ENCODE measurements around the gene TLR1. TPM values are rescaled to one million over a fixed set of nuclear protein-coding genes. Genes with fewer than 3 reads are reported as not detected.

Gene TLR1
- polyA plus RNA-seq, 3 donors = 49.8 to 117 (median 62.2) TPM

DNA sequence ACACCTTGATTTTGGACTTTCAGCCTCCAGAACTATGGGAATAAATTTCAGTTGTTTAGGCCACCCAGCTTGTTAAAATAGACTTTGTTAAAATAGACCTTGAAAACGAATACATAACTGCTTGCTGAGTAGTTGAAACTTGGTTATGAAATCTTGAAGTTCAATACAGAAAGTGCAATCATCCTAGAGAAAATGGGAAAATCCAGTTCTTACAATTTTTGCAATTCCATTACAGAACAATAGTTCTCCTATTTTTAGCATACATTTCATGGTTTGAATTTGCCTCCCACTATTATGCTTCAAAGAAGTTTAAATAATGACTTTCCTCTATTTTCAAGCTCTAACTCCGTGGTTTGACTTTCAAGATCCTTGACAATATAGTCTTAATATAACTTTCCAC is 10.5 kb downstream of the TLR1 start:
- Mint-ChIP-seq H3K27me3 (ENCODE audit: low read depth in 3 of 3) (peaks cover 0 to 2% (median 0%) of the 10 kb centered on the region in 3 donors), H3K9me3 (peaks cover 10 to 20% (median 12%) of the 10 kb centered on the region in 7 donors), H3K4me1 (peaks cover 59% of the 10 kb centered on the region), H3K4me3 (no peak overlapping the region), H3K36me3 (peaks cover 47 to 56% of the 10 kb centered on the region in 2 donors), H3K27ac (peak overlapping the region in 5 of 7 donors; percentile 10 to 79 (median 58))
- Histone ChIP-seq H3K27ac (ENCODE audit: low read depth in 1 of 2, low read length in 2 of 2) (peak overlapping the region in 1 of 2 donors; percentile 68), H3K4me1 (ENCODE audit: control insufficient read depth in 1 of 2, insufficient read depth in 2 of 2, low read length in 2 of 2) (peaks cover 50 to 71% of the 10 kb centered on the region in 2 donors), H3K36me3 (replicated peaks in 1 of 2; ENCODE audit: control insufficient read depth in 1 of 2, insufficient read depth in 2 of 2, low read length in 2 of 2) (peaks cover 16 to 41% of the 10 kb centered on the region in 2 donors), H3K79me2 (ENCODE audit: insufficient read depth, low read length) (peaks cover 63% of the 10 kb centered on the region), H3K9me3 (replicated peaks in 1 of 2; ENCODE audit: control insufficient read depth in 1 of 2, insufficient read depth in 1 of 2, low read length in 2 of 2) (peaks cover 3 to 35% of the 10 kb centered on the region in 2 donors), H3K27me3 (ENCODE audit: control insufficient read depth in 2 of 2, insufficient read depth in 2 of 2, low read length in 2 of 2) (no peaks in the 10 kb centered on the region), H2AFZ (ENCODE audit: insufficient read depth, low read depth, low read length, poor library complexity, severe bottlenecking) (no peak overlapping the region), H3K9ac (ENCODE audit: insufficient read depth, low read length, poor library complexity, severe bottlenecking) (no peak overlapping the region), H4K20me1 (ENCODE audit: insufficient read depth, low read length) (peaks cover 23% of the 10 kb centered on the region), H3K4me3 (replicated peaks in 1 of 3; ENCODE audit: low read depth in 2 of 3, low read length in 3 of 3) (no peak overlapping the region), H3K4me2 (replicated peaks; ENCODE audit: extremely low read depth, low read length, poor library complexity, severe bottlenecking) (no peak overlapping the region)
- TF ChIP-seq CTCF (IDR thresholded peaks at IDR 0.05) = no peak
- intact Hi-C loops (cut with micrococcal nuclease) = no loop called here
- no CpG with 5 or more reads among the region's 2 CpGs for WGBS (ENCODE audit: insufficient coverage)
- DNase-seq = no peak

GRCh38 chr4:38791010-38791409 is 13.6 kb downstream of the TLR1 start:
- H3K4me3 ChIP-seq (replicated peaks in 1 of 3; ENCODE audit: low read depth in 2 of 3, low read length in 3 of 3) = peak overlapping the region in 1 of 3 experiments; percentile 60
- 7% methylated on average over 2 of the region's 2 CpGs for WGBS (ENCODE audit: insufficient coverage)
- peaks cover 68% of the 10 kb centered on the region for H3K4me1 Mint-ChIP-seq
- peak overlapping the region; percentile 82 to 97 (median 94) for H3K27ac Mint-ChIP-seq
- H3K27me3 ChIP-seq (ENCODE audit: control insufficient read depth in 2 of 2, insufficient read depth in 2 of 2, low read length in 2 of 2) = no peaks in the 10 kb centered on the region
- TF ChIP-seq CTCF (IDR thresholded peaks at IDR 0.05) = no peak
- H3K4me3 Mint-ChIP-seq = peak overlapping the region in 1 of 2 donors; percentile 70
- H3K9ac ChIP-seq (ENCODE audit: insufficient read depth, low read length, poor library complexity, severe bottlenecking) = no peak overlapping the region
- H2AFZ ChIP-seq (ENCODE audit: insufficient read depth, low read depth, low read length, poor library complexity, severe bottlenecking) = no peak overlapping the region
- H3K27me3 Mint-ChIP-seq (ENCODE audit: low read depth in 3 of 3) = no peaks in the 10 kb centered on the region
- peaks cover 3 to 10% (median 6%) of the 10 kb centered on the region in 7 donors for H3K9me3 Mint-ChIP-seq
- peaks cover 42% of the 10 kb centered on the region for H3K79me2 ChIP-seq (ENCODE audit: insufficient read depth, low read length)
- peaks cover 0 to 10% of the 10 kb centered on the region in 2 donors for H3K36me3 ChIP-seq (replicated peaks in 1 of 2; ENCODE audit: control insufficient read depth in 1 of 2, insufficient read depth in 2 of 2, low read length in 2 of 2)
- H3K36me3 Mint-ChIP-seq = peaks cover 17 to 28% of the 10 kb centered on the region in 2 donors
- peak overlapping the region; percentile 43 to 88 for H3K27ac ChIP-seq (ENCODE audit: low read depth in 1 of 2, low read length in 2 of 2)
- peak overlapping the region; percentile 63 for H3K4me2 ChIP-seq (replicated peaks; ENCODE audit: extremely low read depth, low read length, poor library complexity, severe bottlenecking)
- H3K9me3 ChIP-seq (replicated peaks in 1 of 2; ENCODE audit: control insufficient read depth in 1 of 2, insufficient read depth in 1 of 2, low read length in 2 of 2) = peaks cover 0 to 7% of the 10 kb centered on the region in 2 donors
- peaks cover 7% of the 10 kb centered on the region for H4K20me1 ChIP-seq (ENCODE audit: insufficient read depth, low read length)
- DNase-seq = peak; percentile 59 to 87 (median 78)
- peaks cover 71 to 89% of the 10 kb centered on the region in 2 donors for H3K4me1 ChIP-seq (ENCODE audit: control insufficient read depth in 1 of 2, insufficient read depth in 2 of 2, low read length in 2 of 2)
- intact Hi-C loops (cut with micrococcal nuclease) = no loop called here

All from CD14-positive monocyte (primary cell).